HUES6 (cell line): ENCODE data around the gene PDXP.

ENCODE experiments used
- H3K27ac ChIP-seq: 2 replicates; pipeline ENCODE4 v1.7.0; 2013; ENCODE audit warnings: low read depth, mild to moderate bottlenecking, low read length, inconsistent platforms
- H3K27me3 ChIP-seq: 2 replicates; pipeline ENCODE4 v1.6.1; 2013; ENCODE audit warnings: low read length; ENCODE audit not compliant: control insufficient read depth, insufficient read depth
- H3K36me3 ChIP-seq: 2 replicates; pipeline ENCODE4 v1.6.1; 2013; ENCODE audit warnings: low read length; ENCODE audit not compliant: control insufficient read depth, insufficient read depth
- H3K4me1 ChIP-seq: 2 replicates; pipeline ENCODE4 v1.6.1; 2013; ENCODE audit warnings: low read length; ENCODE audit not compliant: control insufficient read depth, insufficient read depth
- H3K4me3 ChIP-seq: 2 replicates; pipeline ENCODE4 v1.5.1; 2013; ENCODE audit warnings: low read depth, low read length
- H3K9ac ChIP-seq: one replicate; pipeline ENCODE4 v1.6.1; 2013; ENCODE audit warnings: mild to moderate bottlenecking, low read length
- H3K9me3 ChIP-seq: 2 replicates; pipeline ENCODE4 v1.6.1; 2013; ENCODE audit warnings: low read depth, low read length; ENCODE audit not compliant: control insufficient read depth, insufficient read depth

PDXP gene

GRCh38 chr22:37663521-37664140 lies 5.1 kb downstream of the PDXP start:
- Histone ChIP-seq H3K4me3 (no peak overlapping the region), H3K9ac (no peak overlapping the region), H3K36me3 (peaks cover 23% of the 10 kb centered on the region), H3K9me3 (no peaks in the 10 kb centered on the region), H3K4me1 (peaks cover 26% of the 10 kb centered on the region), H3K27me3 (no peaks in the 10 kb centered on the region), H3K27ac (no peak overlapping the region)

- Histone ChIP-seq H3K9ac (no peak overlapping the region), H3K4me1 (peaks cover 23% of the 10 kb centered on the region), H3K36me3 (peaks cover 23% of the 10 kb centered on the region), H3K27ac (no peak overlapping the region), H3K9me3 (no peaks in the 10 kb centered on the region), H3K4me3 (no peak overlapping the region), H3K27me3 (no peaks in the 10 kb centered on the region)
These were observed 6.0 kb downstream of the PDXP start for GRCh38 chr22:37664249-37665101.

GRCh38 chr22:37665487-37665886 lies 7.0 kb downstream of the PDXP start:
- H3K4me3 ChIP-seq, result no peak overlapping the region
- H3K9ac ChIP-seq, result no peak overlapping the region
- peaks cover 13% of the 10 kb centered on the region for H3K4me1 ChIP-seq
- no peaks in the 10 kb centered on the region for H3K9me3 ChIP-seq
- H3K27me3 ChIP-seq, result no peaks in the 10 kb centered on the region
- H3K27ac ChIP-seq, result no peak overlapping the region
- peaks cover 23% of the 10 kb centered on the region for H3K36me3 ChIP-seq

GRCh38 chr22:37669586-37669985 lies 11.1 kb downstream of the PDXP start:
- H3K9ac ChIP-seq, result no peak overlapping the region
- no peak overlapping the region for H3K27ac ChIP-seq
- H3K9me3 ChIP-seq, result no peaks in the 10 kb centered on the region
- H3K4me3 ChIP-seq, result no peak overlapping the region
- H3K27me3 ChIP-seq, result no peaks in the 10 kb centered on the region
- peaks cover 23% of the 10 kb centered on the region for H3K36me3 ChIP-seq
- H3K4me1 ChIP-seq, result 0 out of 2 replicates have a peak, but pooled peaks cover 9% of the 10 kb centered on the region

GRCh38 chr22:37672206-37672919 lies 13.8 kb downstream of the PDXP start:
- Histone ChIP-seq H3K9me3 (no peaks in the 10 kb centered on the region), H3K4me3 (no peak overlapping the region), H3K27ac (no peak overlapping the region), H3K9ac (no peak overlapping the region), H3K27me3 (no peaks in the 10 kb centered on the region), H3K4me1 (peaks cover 20% of the 10 kb centered on the region), H3K36me3 (peaks cover 2% of the 10 kb centered on the region; the same call in 1 of the 2 replicates)

GRCh38 chr22:37672920-37673455 lies 14.5 kb downstream of the PDXP start:
- Histone ChIP-seq H3K27me3 (no peaks in the 10 kb centered on the region), H3K4me1 (peaks cover 15% of the 10 kb centered on the region), H3K27ac (no peak overlapping the region), H3K9me3 (no peaks in the 10 kb centered on the region), H3K9ac (no peak overlapping the region), H3K36me3 (peaks cover under 1% of the 10 kb centered on the region; the same call in 1 of the 2 replicates), H3K4me3 (no peak overlapping the region)

- no peaks in the 10 kb centered on the region for H3K9me3 ChIP-seq
- H3K27ac ChIP-seq, result no peak overlapping the region
- H3K36me3 ChIP-seq, result peaks cover 5% of the 10 kb centered on the region; the same call in 1 of the 2 replicates
- H3K27me3 ChIP-seq, result no peaks in the 10 kb centered on the region
- no peak overlapping the region for H3K9ac ChIP-seq
- H3K4me3 ChIP-seq, result no peak overlapping the region
- peaks cover 15% of the 10 kb centered on the region for H3K4me1 ChIP-seq
These were observed 15.7 kb downstream of the PDXP start for GRCh38 chr22:37674248-37674647.

DNA sequence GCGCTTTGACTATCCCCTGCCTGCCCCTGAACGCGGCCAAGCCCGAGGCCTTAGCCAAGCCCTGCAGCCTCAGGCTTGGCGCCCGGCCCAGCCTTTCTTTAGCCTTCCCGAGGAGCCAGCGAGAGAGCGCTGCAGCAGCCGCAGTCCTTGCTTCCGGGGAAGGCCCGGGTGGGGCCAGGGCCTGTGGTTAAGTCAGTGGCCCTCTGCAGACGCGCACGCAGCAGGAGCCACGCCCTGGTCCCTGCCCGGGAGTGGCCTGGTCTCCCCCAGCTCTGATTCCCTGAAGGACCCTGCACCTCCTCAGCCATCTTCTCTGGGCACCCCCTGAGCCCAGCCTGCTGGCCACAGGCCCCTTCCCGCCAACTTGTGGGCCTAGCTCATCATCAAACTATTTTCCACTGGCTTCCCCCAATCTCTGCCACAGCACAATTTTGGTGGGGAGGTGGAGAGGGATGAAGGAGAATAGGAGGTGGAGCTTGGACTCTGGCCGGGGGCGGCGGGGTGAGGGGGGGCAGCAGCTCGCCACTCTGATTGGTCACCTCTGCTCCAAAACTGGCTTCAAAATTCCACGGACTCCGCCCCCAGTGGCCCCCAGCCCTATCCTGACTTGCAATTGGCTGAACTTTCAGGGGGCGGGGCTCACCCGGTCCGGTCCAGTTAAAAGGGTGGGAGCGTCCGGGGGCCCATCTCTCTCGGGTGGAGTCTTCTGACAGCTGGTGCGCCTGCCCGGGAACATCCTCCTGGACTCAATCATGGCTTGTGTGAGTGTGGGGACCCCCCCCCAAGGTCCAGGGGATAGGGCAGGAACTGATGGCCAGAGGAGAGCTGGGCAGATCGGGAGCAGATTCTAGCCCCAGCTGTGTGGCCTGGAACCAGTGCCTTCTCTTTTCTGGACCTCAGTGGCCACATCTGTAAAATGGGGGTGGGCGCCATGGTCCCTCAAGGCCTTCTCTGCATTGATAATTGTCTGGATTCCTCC lies 16.7 kb downstream of the PDXP start, which contains the start of gene LGALS1:
Gene LGALS1 (plus strand): TSS at position 686 of the 979 bp plus-strand sequence. CDS start 67 bp downstream, at position 753.
- Histone ChIP-seq H3K27ac (peak within 1 kb of the TSS; percentile 67; the same call in 1 of the 2 replicates), H3K36me3 (peaks cover 12% of the 10 kb centered on the region; the same call in 1 of the 2 replicates), H3K4me3 (peak within 1 kb of the TSS; percentile 57), H3K4me1 (peaks cover 15% of the 10 kb centered on the region), H3K9me3 (no peaks in the 10 kb centered on the region), H3K27me3 (no peaks in the 10 kb centered on the region), H3K9ac (peak within 1 kb of the TSS; percentile 63)

DNA sequence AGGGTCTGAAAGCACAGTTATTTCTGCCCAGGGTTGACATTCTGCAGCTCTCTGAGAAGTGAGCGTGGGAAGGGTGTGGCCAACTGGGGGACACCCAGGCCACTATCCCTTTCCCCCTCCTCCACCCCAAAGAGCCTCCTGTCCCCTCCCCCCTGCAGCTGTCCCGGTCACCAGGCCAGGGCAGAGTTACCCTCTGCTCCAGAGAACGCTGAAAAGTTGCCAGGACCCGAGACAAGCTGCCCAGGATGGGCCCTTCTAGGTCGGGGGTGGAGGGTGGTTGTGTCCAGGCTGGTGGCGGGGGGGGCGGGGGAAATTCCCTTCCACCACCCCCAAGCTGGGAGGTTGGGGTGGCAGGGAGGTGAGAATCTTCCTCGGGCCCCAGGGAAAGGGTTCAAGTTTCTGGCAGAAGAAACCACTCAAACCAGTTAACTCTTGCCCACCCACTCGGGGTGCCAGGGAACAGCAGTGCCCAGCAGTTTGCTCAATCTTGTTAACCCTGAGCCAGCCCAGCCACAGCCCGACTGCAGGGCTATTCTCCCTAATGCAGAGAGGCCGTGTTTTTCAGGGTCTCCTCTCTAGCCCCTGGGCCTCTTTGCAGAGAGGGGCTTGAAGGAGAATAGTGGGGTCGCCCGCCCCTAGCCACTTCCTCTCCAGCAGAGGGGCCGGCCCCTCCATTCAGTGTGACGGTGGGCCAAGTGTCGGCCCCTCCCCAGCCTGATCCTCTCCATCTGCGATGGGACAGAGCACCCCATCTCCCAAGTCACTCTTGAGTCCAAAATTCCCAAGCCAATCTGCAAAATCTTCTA lies 17.6 kb downstream of the PDXP start:
- H3K9ac ChIP-seq, result peak overlapping the region; percentile 32
- peaks cover 12% of the 10 kb centered on the region; the same call in 1 of the 2 replicates for H3K36me3 ChIP-seq
- H3K9me3 ChIP-seq, result no peaks in the 10 kb centered on the region
- peaks cover 15% of the 10 kb centered on the region for H3K4me1 ChIP-seq
- peak overlapping the region; percentile 16; the same call in 1 of the 2 replicates for H3K27ac ChIP-seq
- peak overlapping the region; percentile 48 for H3K4me3 ChIP-seq
- H3K27me3 ChIP-seq, result no peaks in the 10 kb centered on the region
